Measurements from ENCODE around the gene PAIP2. TPM values are rescaled to one million over a fixed set of nuclear protein-coding genes. Genes with fewer than 3 reads are reported as not detected.
"Not testable (repeated sequence)": the region's sequence is repeated elsewhere in the genome, so short reads cannot be mapped to it uniquely, and the experiment has no call there.

PAIP2 gene
- total and polyA plus RNA-seq, 4 donors, result 55.6 to 83.1 (median 70.6) TPM

- Histone ChIP-seq H3K9me3 (ENCODE audit: control insufficient read depth in 4 of 4, insufficient read depth in 3 of 4, low read length in 3 of 4) (no peaks in the 10 kb centered on the region), H3K27me3 (ENCODE audit: control insufficient read depth in 3 of 3, insufficient read depth in 3 of 3, low read length in 2 of 3) (no peaks in the 10 kb centered on the region), H3K4me3 (no peak overlapping the region), H3K4me1 (ENCODE audit: control insufficient read depth in 5 of 5, insufficient read depth in 5 of 5, low read length in 5 of 5) (peaks cover 0 to 30% (median 14%) of the 10 kb centered on the region in 5 donors), H3K27ac (ENCODE audit: low read depth in 1 of 2, low read length in 1 of 2) (no peak overlapping the region), H3K36me3 (ENCODE audit: control insufficient read depth in 4 of 4, insufficient read depth in 4 of 4, low read length in 4 of 4) (peaks cover 0 to 3% (median 0%) of the 10 kb centered on the region in 4 donors), H3K9ac (ENCODE audit: insufficient read depth in 1 of 2, low read length in 2 of 2) (no peak overlapping the region)
- 38 to 40% methylated on average over 1 of the region's 1 CpG for WGBS, 2 donors
- no peak for DNase-seq
- ATAC-seq (ENCODE audit: insufficient read depth, low FRiP score), result no peak
- TF ChIP-seq, protein P1, sequence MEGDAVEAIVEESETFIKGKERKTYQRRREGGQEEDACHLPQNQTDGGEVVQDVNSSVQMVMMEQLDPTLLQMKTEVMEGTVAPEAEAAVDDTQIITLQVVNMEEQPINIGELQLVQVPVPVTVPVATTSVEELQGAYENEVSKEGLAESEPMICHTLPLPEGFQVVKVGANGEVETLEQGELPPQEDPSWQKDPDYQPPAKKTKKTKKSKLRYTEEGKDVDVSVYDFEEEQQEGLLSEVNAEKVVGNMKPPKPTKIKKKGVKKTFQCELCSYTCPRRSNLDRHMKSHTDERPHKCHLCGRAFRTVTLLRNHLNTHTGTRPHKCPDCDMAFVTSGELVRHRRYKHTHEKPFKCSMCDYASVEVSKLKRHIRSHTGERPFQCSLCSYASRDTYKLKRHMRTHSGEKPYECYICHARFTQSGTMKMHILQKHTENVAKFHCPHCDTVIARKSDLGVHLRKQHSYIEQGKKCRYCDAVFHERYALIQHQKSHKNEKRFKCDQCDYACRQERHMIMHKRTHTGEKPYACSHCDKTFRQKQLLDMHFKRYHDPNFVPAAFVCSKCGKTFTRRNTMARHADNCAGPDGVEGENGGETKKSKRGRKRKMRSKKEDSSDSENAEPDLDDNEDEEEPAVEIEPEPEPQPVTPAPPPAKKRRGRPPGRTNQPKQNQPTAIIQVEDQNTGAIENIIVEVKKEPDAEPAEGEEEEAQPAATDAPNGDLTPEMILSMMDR (IDR thresholded peaks at IDR 0.05; ENCODE audit: control extremely low read depth, extremely low read depth), result no peak
Observed at GRCh38 chr5:139306197-139306596, 35.5 kb upstream of the PAIP2 start.

- peaks cover 0 to 3% (median 0%) of the 10 kb centered on the region in 4 donors for H3K36me3 ChIP-seq (ENCODE audit: control insufficient read depth in 4 of 4, insufficient read depth in 4 of 4, low read length in 4 of 4)
- TF ChIP-seq, protein P1 (IDR thresholded peaks at IDR 0.05; ENCODE audit: control extremely low read depth, extremely low read depth), result no peak
- no peaks in the 10 kb centered on the region for H3K9me3 ChIP-seq (ENCODE audit: control insufficient read depth in 4 of 4, insufficient read depth in 3 of 4, low read length in 3 of 4)
- H3K4me3 ChIP-seq, result no peak overlapping the region
- no peak for DNase-seq
- no peaks in the 10 kb centered on the region for H3K27me3 ChIP-seq (ENCODE audit: control insufficient read depth in 3 of 3, insufficient read depth in 3 of 3, low read length in 2 of 3)
- peak overlapping the region in 1 of 2 donors; percentile 23 for H3K9ac ChIP-seq (ENCODE audit: insufficient read depth in 1 of 2, low read length in 2 of 2)
- ATAC-seq (ENCODE audit: insufficient read depth, low FRiP score), result no peak
- peaks cover 0 to 26% (median 16%) of the 10 kb centered on the region in 5 donors for H3K4me1 ChIP-seq (ENCODE audit: control insufficient read depth in 5 of 5, insufficient read depth in 5 of 5, low read length in 5 of 5)
- WGBS, 2 donors, result 70 to 80% methylated on average over 3 of the region's 3 CpGs
- no peak overlapping the region for H3K27ac ChIP-seq (ENCODE audit: low read depth in 1 of 2, low read length in 1 of 2)
Observed at GRCh38 chr5:139306628-139307379, 34.9 kb upstream of the PAIP2 start.

DNA sequence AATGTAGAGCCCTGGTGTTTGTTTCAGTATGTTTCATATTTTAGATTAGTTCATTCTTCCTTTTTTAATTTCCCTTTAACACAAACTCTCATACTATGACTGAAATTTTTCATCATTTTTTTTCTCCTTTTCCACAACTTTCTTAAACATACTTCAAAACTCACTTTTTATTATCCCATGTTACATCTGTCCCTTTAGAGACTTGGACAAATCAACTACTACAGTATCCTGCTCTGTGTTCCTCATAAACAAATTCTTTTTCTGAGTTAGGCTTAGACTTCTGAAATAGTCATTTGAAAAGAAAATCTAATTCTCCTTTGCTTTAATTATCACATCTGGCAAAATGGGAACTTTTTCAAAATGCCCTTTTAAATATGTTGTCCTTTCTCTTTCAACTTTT, 32.9 kb upstream of the PAIP2 start:
- Histone ChIP-seq H3K9ac (ENCODE audit: insufficient read depth in 1 of 2, low read length in 2 of 2) (no peak overlapping the region), H3K27me3 (ENCODE audit: control insufficient read depth in 3 of 3, insufficient read depth in 3 of 3, low read length in 2 of 3) (no peaks in the 10 kb centered on the region), H3K4me1 (ENCODE audit: control insufficient read depth in 5 of 5, insufficient read depth in 5 of 5, low read length in 5 of 5) (peaks cover 0 to 20% (median 11%) of the 10 kb centered on the region in 5 donors), H3K4me3 (no peak overlapping the region), H3K36me3 (ENCODE audit: control insufficient read depth in 4 of 4, insufficient read depth in 4 of 4, low read length in 4 of 4) (peaks cover 0 to 3% (median 0%) of the 10 kb centered on the region in 4 donors), H3K9me3 (ENCODE audit: control insufficient read depth in 4 of 4, insufficient read depth in 3 of 4, low read length in 3 of 4) (no peaks in the 10 kb centered on the region), H3K27ac (ENCODE audit: low read depth in 1 of 2, low read length in 1 of 2) (no peak overlapping the region)
- DNase-seq (no peak), ATAC-seq (ENCODE audit: insufficient read depth, low FRiP score) (no peak)
- TF ChIP-seq, protein P1 (IDR thresholded peaks at IDR 0.05; ENCODE audit: control extremely low read depth, extremely low read depth), result no peak

DNA sequence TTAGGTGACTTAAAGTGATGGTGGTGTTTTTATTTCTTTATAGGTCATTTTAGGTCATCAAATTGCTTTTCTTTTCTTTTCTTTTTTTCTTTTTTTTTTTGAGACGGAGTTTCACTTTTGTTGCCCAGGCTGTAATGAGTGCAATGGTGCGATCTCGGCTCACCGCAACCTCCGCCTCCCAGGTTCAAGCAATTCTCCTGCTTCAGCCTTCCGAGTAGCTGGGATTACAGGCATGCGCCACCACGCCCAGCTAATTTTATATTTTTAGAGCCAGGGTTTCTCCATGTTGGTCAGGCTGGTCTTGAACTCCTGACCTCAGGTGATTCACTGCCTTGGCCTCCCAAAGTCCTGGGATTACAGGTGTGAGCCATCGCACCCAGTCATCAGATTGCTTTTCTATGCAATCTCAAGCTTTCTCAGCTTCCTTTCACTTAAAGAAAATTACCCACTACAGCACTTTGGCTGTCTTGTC, 30.9 kb upstream of the PAIP2 start:
- 89 to 90% methylated on average over 9 of the region's 9 CpGs for WGBS, 2 donors
- not testable (repeated sequence) for H3K4me3 ChIP-seq; H3K9ac ChIP-seq (ENCODE audit: insufficient read depth in 1 of 2, low read length in 2 of 2); ATAC-seq (ENCODE audit: insufficient read depth, low FRiP score); H3K9me3 ChIP-seq (ENCODE audit: control insufficient read depth in 4 of 4, insufficient read depth in 3 of 4, low read length in 3 of 4); DNase-seq; H3K27me3 ChIP-seq (ENCODE audit: control insufficient read depth in 3 of 3, insufficient read depth in 3 of 3, low read length in 2 of 3); H3K27ac ChIP-seq (ENCODE audit: low read depth in 1 of 2, low read length in 1 of 2)
- peaks cover 0 to 20% (median 7%) of the 10 kb centered on the region in 5 donors for H3K4me1 ChIP-seq (ENCODE audit: control insufficient read depth in 5 of 5, insufficient read depth in 5 of 5, low read length in 5 of 5)
- H3K36me3 ChIP-seq (ENCODE audit: control insufficient read depth in 4 of 4, insufficient read depth in 4 of 4, low read length in 4 of 4), result peaks cover 0 to 10% (median 2%) of the 10 kb centered on the region in 4 donors
